Measurements from ENCODE around the gene STAG2.
A peak's percentile ranks its signal among the peaks of the same experiment; 100 is the strongest.

The STAG2 gene

DNA sequence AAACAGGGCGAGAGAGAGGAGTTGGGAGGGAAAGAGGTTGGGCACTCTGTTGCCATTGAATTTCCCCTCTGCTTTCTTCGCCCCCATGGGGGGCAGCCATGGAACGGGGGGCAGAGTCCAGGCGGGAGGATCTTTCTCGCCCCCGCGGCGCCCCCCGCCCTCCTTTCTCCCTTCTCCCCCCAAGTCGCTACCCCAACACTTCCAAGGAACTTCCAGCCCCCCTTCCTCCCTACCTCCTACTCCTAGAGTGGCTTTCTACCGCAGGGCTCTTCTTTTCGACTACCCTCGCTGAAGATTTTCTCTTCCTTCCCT is 594 bp upstream of the STAG2 start:
- ChIA-PET POLR2A (interaction anchor here (0.6 kb wide), 1 partner anchor 241 kb away, joined by 5 read pairs; no protein-coding TSS in a partner anchor), CTCF (no interaction called here)
- no peaks in the 10 kb centered on the region for H3K9me3 ChIP-seq (ENCODE audit: control insufficient read depth, insufficient read depth, low read depth, low read length)
- TF ChIP-seq PRDM1 (tag by site-specific recombination; IDR thresholded peaks at IDR 0.05) = peak; percentile 70
- peak; percentile 76; the same call in 1 of the 2 replicates for TF ChIP-seq ZBTB8A (tag by site-specific recombination; IDR thresholded peaks at IDR 0.05)
- TF ChIP-seq ZSCAN23 (tag by site-specific recombination; IDR thresholded peaks at IDR 0.05) = no peak
- TF ChIP-seq ZIC2 (tag by site-specific recombination; IDR thresholded peaks at IDR 0.05) = 0 out of 2 replicates have a peak, but pooled peaks have one; percentile 6
- TF ChIP-seq ZBTB10 (tag by site-specific recombination; IDR thresholded peaks at IDR 0.05) = peak; percentile 83
- TF ChIP-seq GLIS2 (tag by site-specific recombination; IDR thresholded peaks at IDR 0.05) = peak; percentile 96
- TF ChIP-seq, protein P1, sequence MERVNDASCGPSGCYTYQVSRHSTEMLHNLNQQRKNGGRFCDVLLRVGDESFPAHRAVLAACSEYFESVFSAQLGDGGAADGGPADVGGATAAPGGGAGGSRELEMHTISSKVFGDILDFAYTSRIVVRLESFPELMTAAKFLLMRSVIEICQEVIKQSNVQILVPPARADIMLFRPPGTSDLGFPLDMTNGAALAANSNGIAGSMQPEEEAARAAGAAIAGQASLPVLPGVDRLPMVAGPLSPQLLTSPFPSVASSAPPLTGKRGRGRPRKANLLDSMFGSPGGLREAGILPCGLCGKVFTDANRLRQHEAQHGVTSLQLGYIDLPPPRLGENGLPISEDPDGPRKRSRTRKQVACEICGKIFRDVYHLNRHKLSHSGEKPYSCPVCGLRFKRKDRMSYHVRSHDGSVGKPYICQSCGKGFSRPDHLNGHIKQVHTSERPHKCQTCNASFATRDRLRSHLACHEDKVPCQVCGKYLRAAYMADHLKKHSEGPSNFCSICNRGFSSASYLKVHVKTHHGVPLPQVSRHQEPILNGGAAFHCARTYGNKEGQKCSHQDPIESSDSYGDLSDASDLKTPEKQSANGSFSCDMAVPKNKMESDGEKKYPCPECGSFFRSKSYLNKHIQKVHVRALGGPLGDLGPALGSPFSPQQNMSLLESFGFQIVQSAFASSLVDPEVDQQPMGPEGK (tag by site-specific recombination; IDR thresholded peaks at IDR 0.05) = peak; percentile 70; the same call in 1 of the 2 replicates
- TF ChIP-seq ZNF302 (tag by site-specific recombination; IDR thresholded peaks at IDR 0.05; ENCODE audit: low read depth) = no peak
- peak; percentile 90 for TF ChIP-seq ZNF341 (tag by site-specific recombination; IDR thresholded peaks at IDR 0.05; ENCODE audit: low read depth)
- H3K36me3 ChIP-seq (ENCODE audit: control insufficient read depth in 2 of 2, insufficient read depth in 1 of 2, low read length in 2 of 2) = no peaks in the 10 kb centered on the region; a peak in 1 of 3 replicates
- H3K27ac ChIP-seq (ENCODE audit: extremely low read depth, low read depth, low read length) = peak overlapping the region; percentile 99
- H3K4me1 ChIP-seq (ENCODE audit: control insufficient read depth, insufficient read depth, low read length) = no peaks in the 10 kb centered on the region
- peak overlapping the region; percentile 72 for H3K4me3 ChIP-seq (ENCODE audit: low read depth, low read length)

- Histone ChIP-seq H3K4me3 (ENCODE audit: low read depth, low read length) (peak overlapping the region; percentile 53), H3K9me3 (ENCODE audit: control insufficient read depth, insufficient read depth, low read depth, low read length) (no peaks in the 10 kb centered on the region), H3K27ac (ENCODE audit: extremely low read depth, low read depth, low read length) (peak overlapping the region; percentile 99), H3K36me3 (ENCODE audit: control insufficient read depth in 2 of 2, insufficient read depth in 1 of 2, low read length in 2 of 2) (no peaks in the 10 kb centered on the region; a peak in 1 of 3 replicates), H3K4me1 (ENCODE audit: control insufficient read depth, insufficient read depth, low read length) (no peaks in the 10 kb centered on the region)
- ChIA-PET CTCF (interaction anchor here (1.8 kb wide), 1 partner anchor 14 kb away, joined by 4 read pairs; no protein-coding TSS in a partner anchor), POLR2A (interaction anchor here (0.6 to 0.8 kb wide), 4 partner anchors 88 to 129 kb away, joined by 3 to 7 read pairs (median 4); no protein-coding TSS in a partner anchor)
- TF ChIP-seq PRDM1 (tag by site-specific recombination; IDR thresholded peaks at IDR 0.05) = peak; percentile 93
- no peak for TF ChIP-seq ZNF558 (tag by site-specific recombination; IDR thresholded peaks at IDR 0.05)
- no peak for TF ChIP-seq ZNF174 (tag by site-specific recombination; IDR thresholded peaks at IDR 0.05)
- TF ChIP-seq ZNF473 (tag by site-specific recombination; IDR thresholded peaks at IDR 0.05) = no peak
- TF ChIP-seq, protein P2, sequence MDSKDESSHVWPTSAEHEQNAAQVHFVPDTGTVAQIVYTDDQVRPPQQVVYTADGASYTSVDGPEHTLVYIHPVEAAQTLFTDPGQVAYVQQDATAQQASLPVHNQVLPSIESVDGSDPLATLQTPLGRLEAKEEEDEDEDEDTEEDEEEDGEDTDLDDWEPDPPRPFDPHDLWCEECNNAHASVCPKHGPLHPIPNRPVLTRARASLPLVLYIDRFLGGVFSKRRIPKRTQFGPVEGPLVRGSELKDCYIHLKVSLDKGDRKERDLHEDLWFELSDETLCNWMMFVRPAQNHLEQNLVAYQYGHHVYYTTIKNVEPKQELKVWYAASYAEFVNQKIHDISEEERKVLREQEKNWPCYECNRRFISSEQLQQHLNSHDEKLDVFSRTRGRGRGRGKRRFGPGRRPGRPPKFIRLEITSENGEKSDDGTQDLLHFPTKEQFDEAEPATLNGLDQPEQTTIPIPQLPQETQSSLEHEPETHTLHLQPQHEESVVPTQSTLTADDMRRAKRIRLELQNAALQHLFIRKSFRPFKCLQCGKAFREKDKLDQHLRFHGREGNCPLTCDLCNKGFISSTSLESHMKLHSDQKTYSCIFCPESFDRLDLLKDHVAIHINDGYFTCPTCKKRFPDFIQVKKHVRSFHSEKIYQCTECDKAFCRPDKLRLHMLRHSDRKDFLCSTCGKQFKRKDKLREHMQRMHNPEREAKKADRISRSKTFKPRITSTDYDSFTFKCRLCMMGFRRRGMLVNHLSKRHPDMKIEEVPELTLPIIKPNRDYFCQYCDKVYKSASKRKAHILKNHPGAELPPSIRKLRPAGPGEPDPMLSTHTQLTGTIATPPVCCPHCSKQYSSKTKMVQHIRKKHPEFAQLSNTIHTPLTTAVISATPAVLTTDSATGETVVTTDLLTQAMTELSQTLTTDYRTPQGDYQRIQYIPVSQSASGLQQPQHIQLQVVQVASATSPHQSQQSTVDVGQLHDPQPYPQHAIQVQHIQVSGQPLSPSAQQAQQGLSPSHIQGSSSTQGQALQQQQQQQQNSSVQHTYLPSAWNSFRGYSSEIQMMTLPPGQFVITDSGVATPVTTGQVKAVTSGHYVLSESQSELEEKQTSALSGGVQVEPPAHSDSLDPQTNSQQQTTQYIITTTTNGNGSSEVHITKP (tag by site-specific recombination; IDR thresholded peaks at IDR 0.05) = 0 out of 2 replicates have a peak, but pooled peaks have one; percentile 6
- 0 out of 2 replicates have a peak, but pooled peaks have one; percentile 1 for TF ChIP-seq SP7 (tag by site-specific recombination; IDR thresholded peaks at IDR 0.05)
- TF ChIP-seq ZFHX2 (tag by site-specific recombination; conservative IDR thresholded peaks at IDR 0.05) = 0 out of 2 replicates have a peak, but pooled peaks have one; percentile 4
- no peak for TF ChIP-seq ZNF211 (tag by site-specific recombination; IDR thresholded peaks at IDR 0.05; ENCODE audit: low read depth)
- no peak for TF ChIP-seq ZSCAN18 (tag by site-specific recombination; IDR thresholded peaks at IDR 0.05)
- 0 out of 2 replicates have a peak, but pooled peaks have one; percentile 5 for TF ChIP-seq ZNF18 (tag by site-specific recombination; IDR thresholded peaks at IDR 0.05)
- TF ChIP-seq ZNF292 (tag by site-specific recombination; IDR thresholded peaks at IDR 0.05; ENCODE audit: borderline replicate concordance, low read depth) = no peak
- TF ChIP-seq, protein P3, sequence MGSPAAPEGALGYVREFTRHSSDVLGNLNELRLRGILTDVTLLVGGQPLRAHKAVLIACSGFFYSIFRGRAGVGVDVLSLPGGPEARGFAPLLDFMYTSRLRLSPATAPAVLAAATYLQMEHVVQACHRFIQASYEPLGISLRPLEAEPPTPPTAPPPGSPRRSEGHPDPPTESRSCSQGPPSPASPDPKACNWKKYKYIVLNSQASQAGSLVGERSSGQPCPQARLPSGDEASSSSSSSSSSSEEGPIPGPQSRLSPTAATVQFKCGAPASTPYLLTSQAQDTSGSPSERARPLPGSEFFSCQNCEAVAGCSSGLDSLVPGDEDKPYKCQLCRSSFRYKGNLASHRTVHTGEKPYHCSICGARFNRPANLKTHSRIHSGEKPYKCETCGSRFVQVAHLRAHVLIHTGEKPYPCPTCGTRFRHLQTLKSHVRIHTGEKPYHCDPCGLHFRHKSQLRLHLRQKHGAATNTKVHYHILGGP (tag by site-specific recombination; IDR thresholded peaks at IDR 0.05) = no peak
- peak; percentile 37 for TF ChIP-seq ZNF341 (tag by site-specific recombination; IDR thresholded peaks at IDR 0.05; ENCODE audit: low read depth)
- no peak for TF ChIP-seq ZNF423 (tag by site-specific recombination; IDR thresholded peaks at IDR 0.05)
Observed at GRCh38 chrX:123962006-123962467, 531 bp downstream of the STAG2 start.

All from HEK293 (cell line).